ENCODE results near the gene TRIM33. TPM values are rescaled to one million over a fixed set of nuclear protein-coding genes. Genes with fewer than 3 reads are reported as not detected.

TRIM33 gene
- total RNA-seq, 4 donors from 2014 or later: 26.7 to 49.0 (median 34.5) TPM

DNA sequence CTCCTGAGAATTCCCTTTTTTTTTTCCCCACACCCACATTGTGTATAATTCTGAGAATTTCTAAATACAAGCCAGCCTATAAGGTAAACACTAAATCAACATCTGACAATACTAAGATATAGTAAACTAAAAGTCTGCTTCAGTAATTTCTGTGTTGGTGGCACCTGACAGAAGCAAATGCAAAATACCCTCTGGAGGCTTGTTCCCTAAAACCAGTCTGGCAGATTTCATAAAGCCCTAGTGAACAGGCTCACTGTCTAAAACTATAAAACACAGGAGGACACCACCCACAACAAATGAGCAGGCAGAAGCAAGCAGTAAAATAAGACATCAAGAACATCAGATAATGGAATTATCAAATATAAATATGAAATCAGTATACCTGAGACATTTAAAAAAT is 11.5 kb downstream of the TRIM33 start:
- ATAC-seq: no peak
- H3K36me3 ChIP-seq: no peaks in the 10 kb centered on the region
- H3K4me3 ChIP-seq: no peak overlapping the region
- no peaks in the 10 kb centered on the region for H3K9me3 ChIP-seq
- no peak for TF ChIP-seq POLR2A (IDR thresholded peaks at IDR 0.05)
- TF ChIP-seq EP300 (IDR thresholded peaks at IDR 0.05): no peak
- TF ChIP-seq, protein P1, sequence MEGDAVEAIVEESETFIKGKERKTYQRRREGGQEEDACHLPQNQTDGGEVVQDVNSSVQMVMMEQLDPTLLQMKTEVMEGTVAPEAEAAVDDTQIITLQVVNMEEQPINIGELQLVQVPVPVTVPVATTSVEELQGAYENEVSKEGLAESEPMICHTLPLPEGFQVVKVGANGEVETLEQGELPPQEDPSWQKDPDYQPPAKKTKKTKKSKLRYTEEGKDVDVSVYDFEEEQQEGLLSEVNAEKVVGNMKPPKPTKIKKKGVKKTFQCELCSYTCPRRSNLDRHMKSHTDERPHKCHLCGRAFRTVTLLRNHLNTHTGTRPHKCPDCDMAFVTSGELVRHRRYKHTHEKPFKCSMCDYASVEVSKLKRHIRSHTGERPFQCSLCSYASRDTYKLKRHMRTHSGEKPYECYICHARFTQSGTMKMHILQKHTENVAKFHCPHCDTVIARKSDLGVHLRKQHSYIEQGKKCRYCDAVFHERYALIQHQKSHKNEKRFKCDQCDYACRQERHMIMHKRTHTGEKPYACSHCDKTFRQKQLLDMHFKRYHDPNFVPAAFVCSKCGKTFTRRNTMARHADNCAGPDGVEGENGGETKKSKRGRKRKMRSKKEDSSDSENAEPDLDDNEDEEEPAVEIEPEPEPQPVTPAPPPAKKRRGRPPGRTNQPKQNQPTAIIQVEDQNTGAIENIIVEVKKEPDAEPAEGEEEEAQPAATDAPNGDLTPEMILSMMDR (IDR thresholded peaks at IDR 0.05): no peak
- no peak for TF ChIP-seq POLR2AphosphoS5 (IDR thresholded peaks at IDR 0.05)
- no peaks in the 10 kb centered on the region for H3K27me3 ChIP-seq
- peaks cover 6 to 52% (median 10%) of the 10 kb centered on the region in 3 donors for H3K4me1 ChIP-seq
- no peak overlapping the region for H3K27ac ChIP-seq

DNA sequence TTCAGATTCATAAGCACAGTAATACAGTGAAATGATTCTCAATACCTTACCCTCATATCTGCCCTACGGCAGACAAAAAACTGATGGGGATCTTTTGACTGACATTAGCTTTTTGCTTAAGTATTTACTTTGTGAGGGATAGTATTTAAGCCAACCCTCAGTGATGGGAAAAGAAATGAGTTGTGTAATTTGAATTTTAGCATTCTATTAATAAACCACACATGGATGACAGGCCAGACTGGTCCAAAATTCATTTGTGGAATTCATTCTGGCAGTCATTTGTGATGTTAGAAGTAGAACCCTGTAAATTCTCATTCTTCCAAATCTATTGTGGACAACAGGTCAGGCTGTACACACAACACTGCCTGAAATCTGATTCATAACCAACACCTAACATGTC is 14.9 kb downstream of the TRIM33 start:
- TF ChIP-seq, protein P1 (IDR thresholded peaks at IDR 0.05): no peak
- no peak for TF ChIP-seq EP300 (IDR thresholded peaks at IDR 0.05)
- TF ChIP-seq POLR2A (IDR thresholded peaks at IDR 0.05): no peak
- TF ChIP-seq POLR2AphosphoS5 (IDR thresholded peaks at IDR 0.05): no peak
- Histone ChIP-seq H3K27ac (no peak overlapping the region), H3K36me3 (no peaks in the 10 kb centered on the region), H3K4me1 (peaks cover 6 to 25% (median 10%) of the 10 kb centered on the region in 3 donors), H3K4me3 (no peak overlapping the region), H3K27me3 (no peaks in the 10 kb centered on the region), H3K9me3 (no peaks in the 10 kb centered on the region)
- WGBS, 2 donors (ENCODE audit: low coverage in 1 of 2): 29 to 50% methylated on average over 1 of the region's 1 CpG
- ATAC-seq: no peak

DNA sequence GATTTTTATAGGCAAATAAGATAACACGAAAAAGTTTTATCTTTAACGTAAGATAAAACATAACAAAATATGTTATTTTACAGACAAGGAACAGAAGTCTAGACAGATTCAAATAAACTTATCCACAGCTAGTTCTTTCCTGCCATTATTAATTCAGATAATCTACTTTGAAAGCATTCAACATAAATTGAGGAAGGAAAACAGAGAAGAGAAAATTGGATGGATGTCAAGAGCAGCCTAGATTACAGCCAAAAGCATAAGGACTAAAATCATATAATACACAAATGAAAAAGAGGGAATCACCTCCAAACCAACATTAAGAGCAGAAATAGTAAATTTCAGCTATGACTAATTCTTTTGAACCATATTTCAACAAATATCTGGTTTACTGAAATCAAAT is 15.5 kb downstream of the TRIM33 start:
- Histone ChIP-seq H3K4me1 (peaks cover 6 to 24% (median 10%) of the 10 kb centered on the region in 3 donors), H3K36me3 (no peaks in the 10 kb centered on the region), H3K27ac (no peak overlapping the region), H3K9me3 (no peaks in the 10 kb centered on the region), H3K27me3 (no peaks in the 10 kb centered on the region), H3K4me3 (no peak overlapping the region)
- no peak for TF ChIP-seq EP300 (IDR thresholded peaks at IDR 0.05)
- TF ChIP-seq POLR2AphosphoS5 (IDR thresholded peaks at IDR 0.05): no peak
- 33 to 57% methylated on average over 2 of the region's 2 CpGs for WGBS, 2 donors (ENCODE audit: low coverage in 1 of 2)
- no peak for ATAC-seq

DNA sequence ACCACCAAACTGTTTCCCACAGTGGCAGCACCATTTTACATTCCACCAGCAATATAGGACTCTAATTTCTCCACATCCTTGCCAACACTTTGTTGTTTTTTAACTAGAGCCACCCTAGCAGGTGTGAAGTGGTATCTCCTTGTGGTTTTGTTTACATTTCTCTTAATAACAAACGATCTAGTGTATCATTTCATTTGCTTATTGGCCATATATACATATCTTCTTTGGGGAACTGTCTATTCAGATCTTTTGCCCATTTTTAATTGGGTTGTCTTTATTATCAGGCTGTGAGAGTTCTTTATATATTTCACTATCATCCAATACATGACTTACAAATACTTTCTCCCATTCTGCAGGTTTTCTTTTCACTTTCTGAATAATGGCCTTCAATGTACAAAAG is 18.0 kb downstream of the TRIM33 start:
- no peak for ATAC-seq
- WGBS, 2 donors (ENCODE audit: low coverage in 1 of 2): 80 to 100% methylated on average over 1 of the region's 1 CpG
- no peak overlapping the region for H3K4me3 ChIP-seq
- no peaks in the 10 kb centered on the region for H3K9me3 ChIP-seq
- H3K27me3 ChIP-seq: no peaks in the 10 kb centered on the region
- peaks cover 6 to 24% (median 10%) of the 10 kb centered on the region in 3 donors for H3K4me1 ChIP-seq
- no peak overlapping the region for H3K27ac ChIP-seq
- TF ChIP-seq EP300 (IDR thresholded peaks at IDR 0.05) (no peak), POLR2A (IDR thresholded peaks at IDR 0.05) (no peak), POLR2AphosphoS5 (IDR thresholded peaks at IDR 0.05) (no peak)
- TF ChIP-seq, protein P1 (IDR thresholded peaks at IDR 0.05): no peak
- H3K36me3 ChIP-seq: no peaks in the 10 kb centered on the region

DNA sequence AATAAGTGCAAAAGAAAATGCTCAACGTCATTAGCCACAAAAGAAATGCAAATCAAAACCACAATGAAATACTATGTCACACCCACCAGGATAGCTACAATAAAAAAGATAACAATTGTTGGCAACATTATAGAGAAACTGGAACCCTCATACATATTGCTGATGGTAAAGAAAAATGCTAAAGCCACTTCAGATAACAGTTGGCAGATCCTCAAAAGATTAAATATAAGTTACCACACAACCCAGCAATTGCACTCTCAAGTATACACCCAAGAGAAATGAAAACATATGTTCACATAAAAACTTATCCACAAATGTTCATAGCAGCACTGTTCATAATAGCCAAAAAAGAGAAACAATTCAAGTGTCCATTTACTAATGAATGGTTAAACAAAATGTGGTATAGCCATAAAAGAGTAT is 20.7 kb downstream of the TRIM33 start:
- no peak for ATAC-seq
- H3K27ac ChIP-seq: no peak overlapping the region
- WGBS, 2 donors (ENCODE audit: low coverage in 1 of 2): 54 to 90% methylated on average over 1 of the region's 1 CpG
- no peak overlapping the region for H3K4me3 ChIP-seq
- H3K9me3 ChIP-seq: no peaks in the 10 kb centered on the region
- TF ChIP-seq EP300 (IDR thresholded peaks at IDR 0.05) (no peak), POLR2AphosphoS5 (IDR thresholded peaks at IDR 0.05) (no peak), POLR2A (IDR thresholded peaks at IDR 0.05) (no peak)
- TF ChIP-seq, protein P1 (IDR thresholded peaks at IDR 0.05): no peak
- peaks cover 1 to 6% (median 3%) of the 10 kb centered on the region in 3 donors for H3K4me1 ChIP-seq
- H3K27me3 ChIP-seq: no peaks in the 10 kb centered on the region
- no peaks in the 10 kb centered on the region for H3K36me3 ChIP-seq

All from gastroesophageal sphincter (tissue), 4 donors.